Keratinocyte (primary cell): ENCODE measurements around the gene PCTP. TPM values are rescaled to one million over a fixed set of nuclear protein-coding genes. Genes with fewer than 3 reads are reported as not detected.

Experiments
- DNase-seq: peaks from one replicate; pipeline ENCODE4 v3.0.0-alpha.2; 2011; ENCODE audit warnings: low read depth, missing footprints, low spot score
- FAIRE-seq: peaks from 2 replicates; lab custom pipeline; 2011; peaks lifted over from hg19 to GRCh38; lab: Jason Lieb, UNC
- H2AFZ ChIP-seq: 2 replicates; pipeline ENCODE4 v1.6.0; 2012; ENCODE audit warnings: low read length, control low read depth, inconsistent platforms; ENCODE audit not compliant: control insufficient read depth
- H3K27ac ChIP-seq: 2 replicates; pipeline ENCODE4 v1.5.1; 2011; ENCODE audit warnings: low read length; ENCODE audit not compliant: control insufficient read depth, insufficient read depth
- H3K27me3 ChIP-seq: 3 replicates; pipeline ENCODE4 v1.6.0; 2011; ENCODE audit warnings: low read length; ENCODE audit not compliant: control insufficient read depth, insufficient read depth; ENCODE audit errors: extremely low read depth
- H3K36me3 ChIP-seq, 2 experiments: 2 replicates in 1 of 2; 3 replicates in 1 of 2; pipeline ENCODE4 v1.5.1; 2011; ENCODE audit warnings: low read length in 2 of 2, mild to moderate bottlenecking in 1 of 2; ENCODE audit not compliant: control insufficient read depth in 2 of 2, insufficient read depth in 2 of 2; ENCODE audit errors: extremely low read depth in 1 of 2
- H3K4me1 ChIP-seq: 3 replicates; pipeline ENCODE4 v1.5.1; 2011; ENCODE audit warnings: low read length; ENCODE audit not compliant: control insufficient read depth, insufficient read depth; ENCODE audit errors: extremely low read depth
- H3K4me2 ChIP-seq: 3 replicates; pipeline ENCODE4 v1.6.0; 2011; ENCODE audit warnings: low read depth, low read length; ENCODE audit not compliant: control insufficient read depth, insufficient read depth; ENCODE audit errors: extremely low read depth
- H3K4me3 ChIP-seq, 3 experiments: fragments of 200-600 bp in 1 of 3; sonication (generic) in 1 of 3; 2 replicates in 2 of 3; 3 replicates in 1 of 3; pipeline ENCODE4 v1.5.1; 2011 to 2016; ENCODE audit warnings: low read length in 3 of 3, mild to moderate bottlenecking in 3 of 3, control low read depth in 2 of 3, inconsistent platforms in 1 of 3, low read depth in 1 of 3, mixed read lengths in 1 of 3, mixed run types in 1 of 3, moderate library complexity in 1 of 3; ENCODE audit not compliant: control insufficient read depth in 2 of 3, insufficient read depth in 2 of 3; ENCODE audit errors: extremely low read depth in 1 of 3
- H3K79me2 ChIP-seq: 2 replicates; pipeline ENCODE4 v1.6.0; 2012; ENCODE audit warnings: low read length; ENCODE audit not compliant: control insufficient read depth, insufficient read depth
- H3K9ac ChIP-seq: 3 replicates; pipeline ENCODE4 v1.6.0; 2011; ENCODE audit warnings: low read length; ENCODE audit not compliant: control insufficient read depth, insufficient read depth; ENCODE audit errors: extremely low read depth
- H3K9me1 ChIP-seq: 3 replicates; pipeline ENCODE4 v1.6.0; 2011; ENCODE audit warnings: low read length; ENCODE audit not compliant: control insufficient read depth, insufficient read depth; ENCODE audit errors: extremely low read depth
- H3K9me3 ChIP-seq: 2 replicates; pipeline ENCODE4 v1.5.1; 2012; ENCODE audit warnings: low read depth, low read length; ENCODE audit not compliant: control insufficient read depth
- H4K20me1 ChIP-seq: 3 replicates; pipeline ENCODE4 v1.6.0; 2011; ENCODE audit warnings: low read length; ENCODE audit not compliant: control insufficient read depth, insufficient read depth; ENCODE audit errors: extremely low read depth
- EZH2 ChIP-seq: IDR thresholded peaks from one replicate; pipeline ENCODE4 v1.6.1; 2012; ENCODE audit warnings: inconsistent platforms, mild to moderate bottlenecking, low read length, moderate library complexity
- dilution Hi-C: fragments of 300-500 bp; cut with MboI; formaldehyde crosslinking; loops from one replicate; pipeline ENCODE4 v1.7.0; 2020; ENCODE audit warnings: low sequenced_read_pairs; ENCODE audit not compliant: extremely low pct_ligation_motif_present
- polyA plus RNA-seq, 5 experiments: library from polyadenylated mRNA; depleted of rRNA in 3 of 5; stranded (reverse) in 3 of 5; stranded (forward) in 1 of 5; unstranded in 1 of 5; fragments of >200 nt; gene quantifications; 1 replicate in 1 of 5; 2 replicates in 3 of 5; 3 replicates in 1 of 5; pipeline versions ENCODE4 v1.2.1 to v1.2.3, GENCODE V29; 2011 to 2012; ENCODE audit warnings: missing spikeins in 2 of 5, low read depth in 1 of 5, low replicate concordance in 1 of 5
- TF ChIP-seq, protein P1 (sequence below), 3 experiments: IDR thresholded peaks in 1 of 3; conservative IDR thresholded peaks in 1 of 3; optimal IDR thresholded peaks in 1 of 3; 2 replicates in 2 of 3; 3 replicates in 1 of 3; pipeline versions ENCODE3 to v1.5.1; 2011; ENCODE audit warnings: low read length in 3 of 3, mild to moderate bottlenecking in 3 of 3, moderate library complexity in 2 of 3, control low read depth in 1 of 3, inconsistent platforms in 1 of 3; ENCODE audit not compliant: insufficient read depth in 2 of 3; ENCODE audit errors: extremely low read depth in 1 of 3

PCTP gene
- polyA plus RNA-seq, 1 donor (not counting 4 experiments of a cell fraction or from before 2014, with no cell fraction given): 29.5 TPM

DNA sequence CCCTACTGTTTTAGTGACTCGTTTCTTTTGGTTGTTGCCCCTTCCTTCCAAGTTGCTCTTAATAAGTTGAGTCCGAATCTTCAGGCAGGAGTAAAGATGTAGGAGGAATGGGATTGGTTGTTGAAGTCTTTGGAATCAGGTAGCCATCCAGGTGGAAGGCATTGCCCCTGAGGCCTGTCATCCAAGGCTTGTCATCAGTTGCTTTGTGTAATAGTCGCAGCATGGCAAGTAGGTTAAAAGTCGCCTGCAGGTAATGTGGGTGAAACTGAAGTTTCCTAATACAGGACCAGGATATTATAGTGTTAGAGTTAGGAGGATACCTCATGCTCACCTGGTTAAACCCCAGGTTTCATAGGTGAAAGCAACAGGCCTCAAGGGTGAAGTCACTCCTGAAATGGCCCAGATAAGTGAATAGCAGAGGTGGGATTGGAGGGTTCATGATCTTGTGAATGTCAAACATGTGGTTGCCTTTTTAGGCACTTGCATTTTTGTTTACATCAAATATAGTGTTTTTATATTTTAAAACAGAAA lies 934 bp downstream of the PCTP start:
- peak overlapping the region; percentile 75 to 82 (median 79) for H3K4me3 ChIP-seq
- no peaks in the 10 kb centered on the region for H3K4me1 ChIP-seq
- no peaks in the 10 kb centered on the region for H4K20me1 ChIP-seq
- H3K79me2 ChIP-seq: peaks cover 6% of the 10 kb centered on the region
- H3K27ac ChIP-seq: no peak overlapping the region
- no peaks in the 10 kb centered on the region for H3K9me3 ChIP-seq
- no peak overlapping the region for H2AFZ ChIP-seq
- DNase-seq: no peak
- peak overlapping the region; percentile 69 for H3K4me2 ChIP-seq
- no peak for FAIRE-seq
- dilution Hi-C loops: no loop called here
- H3K36me3 ChIP-seq: no peaks in the 10 kb centered on the region
- peak overlapping the region; percentile 74 for H3K9ac ChIP-seq
- TF ChIP-seq, protein P1, sequence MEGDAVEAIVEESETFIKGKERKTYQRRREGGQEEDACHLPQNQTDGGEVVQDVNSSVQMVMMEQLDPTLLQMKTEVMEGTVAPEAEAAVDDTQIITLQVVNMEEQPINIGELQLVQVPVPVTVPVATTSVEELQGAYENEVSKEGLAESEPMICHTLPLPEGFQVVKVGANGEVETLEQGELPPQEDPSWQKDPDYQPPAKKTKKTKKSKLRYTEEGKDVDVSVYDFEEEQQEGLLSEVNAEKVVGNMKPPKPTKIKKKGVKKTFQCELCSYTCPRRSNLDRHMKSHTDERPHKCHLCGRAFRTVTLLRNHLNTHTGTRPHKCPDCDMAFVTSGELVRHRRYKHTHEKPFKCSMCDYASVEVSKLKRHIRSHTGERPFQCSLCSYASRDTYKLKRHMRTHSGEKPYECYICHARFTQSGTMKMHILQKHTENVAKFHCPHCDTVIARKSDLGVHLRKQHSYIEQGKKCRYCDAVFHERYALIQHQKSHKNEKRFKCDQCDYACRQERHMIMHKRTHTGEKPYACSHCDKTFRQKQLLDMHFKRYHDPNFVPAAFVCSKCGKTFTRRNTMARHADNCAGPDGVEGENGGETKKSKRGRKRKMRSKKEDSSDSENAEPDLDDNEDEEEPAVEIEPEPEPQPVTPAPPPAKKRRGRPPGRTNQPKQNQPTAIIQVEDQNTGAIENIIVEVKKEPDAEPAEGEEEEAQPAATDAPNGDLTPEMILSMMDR (optimal IDR thresholded peaks at IDR 0.05 in 1 of 3, IDR thresholded peaks at IDR 0.05 in 1 of 3, conservative IDR thresholded peaks at IDR 0.05 in 1 of 3; ENCODE audit: extremely low read depth in 1 of 3, insufficient read depth in 2 of 3, low read length in 3 of 3): no peak
- no peak for TF ChIP-seq EZH2
- H3K27me3 ChIP-seq: no peaks in the 10 kb centered on the region
- no peaks in the 10 kb centered on the region for H3K9me1 ChIP-seq

DNA sequence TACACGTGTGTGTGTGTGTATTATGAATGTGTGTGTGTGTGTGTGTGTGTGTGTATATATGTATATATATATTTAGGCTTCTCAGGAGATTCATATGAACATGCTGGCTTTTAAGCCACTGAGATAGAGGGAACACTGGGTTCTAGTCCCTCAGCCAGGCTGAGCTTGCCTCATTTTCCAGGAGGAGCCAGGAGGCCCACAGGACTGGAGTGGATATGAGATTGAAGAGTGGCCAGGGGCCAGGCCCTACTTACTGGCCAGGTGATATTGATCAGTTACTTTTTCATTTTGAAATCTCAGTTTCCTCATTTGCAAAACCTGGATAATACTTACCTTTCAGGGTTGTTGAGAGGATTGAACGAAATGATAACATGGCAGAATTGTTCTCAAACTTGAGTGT lies 5.8 kb downstream of the PCTP start:
- Histone ChIP-seq H3K9ac (no peak overlapping the region), H3K4me3 (no peak overlapping the region), H3K4me1 (no peaks in the 10 kb centered on the region), H3K79me2 (peaks cover 4% of the 10 kb centered on the region), H4K20me1 (no peaks in the 10 kb centered on the region), H3K27me3 (no peaks in the 10 kb centered on the region), H3K36me3 (peaks cover 0 to 1% of the 10 kb centered on the region in 2 experiments), H3K9me1 (no peaks in the 10 kb centered on the region), H2AFZ (no peak overlapping the region), H3K9me3 (no peaks in the 10 kb centered on the region), H3K27ac (no peak overlapping the region), H3K4me2 (no peak overlapping the region)
- dilution Hi-C loops: no loop called here
- DNase-seq (no peak), FAIRE-seq (no peak)
- no peak for TF ChIP-seq EZH2
- TF ChIP-seq, protein P1 (optimal IDR thresholded peaks at IDR 0.05 in 1 of 3, IDR thresholded peaks at IDR 0.05 in 1 of 3, conservative IDR thresholded peaks at IDR 0.05 in 1 of 3; ENCODE audit: extremely low read depth in 1 of 3, insufficient read depth in 2 of 3, low read length in 3 of 3): no peak
